ENCODE measurements around the gene MAGT1. TPM values are rescaled to one million over a fixed set of nuclear protein-coding genes. Genes with fewer than 3 reads are reported as not detected.
"Not testable (repeated sequence)": the region's sequence is repeated elsewhere in the genome, so short reads cannot be mapped to it uniquely, and the experiment has no call there.

Gene MAGT1
- total RNA-seq, 2 donors from 2014 or later: 37.1 to 79.4 TPM

- no peaks in the 10 kb centered on the region for H3K27me3 ChIP-seq (replicated peaks; ENCODE audit: insufficient read depth)
- no peaks in the 10 kb centered on the region for H3K4me1 ChIP-seq (replicated peaks)
- intact Hi-C loops (cut with DNase I): no loop called here
- no peak for TF ChIP-seq POLR2AphosphoS5 (IDR thresholded peaks at IDR 0.05)
- no peak for TF ChIP-seq CTCF (IDR thresholded peaks at IDR 0.05)
- no peak for TF ChIP-seq POLR2A (IDR thresholded peaks at IDR 0.05)
- H3K4me3 ChIP-seq: no peak overlapping the region
- DNase-seq (ENCODE audit: low spot score): no peak
- H3K9me3 ChIP-seq: no peaks in the 10 kb centered on the region
- no peaks in the 10 kb centered on the region for H3K36me3 ChIP-seq
- WGBS: 96% methylated on average over 8 of the region's 8 CpGs
- no peak overlapping the region for H3K27ac ChIP-seq
Observed at GRCh38 chrX:77875372-77875771, 19.9 kb downstream of the MAGT1 start.

- H3K9me3 ChIP-seq; H3K27me3 ChIP-seq (replicated peaks; ENCODE audit: insufficient read depth); DNase-seq (ENCODE audit: low spot score); H3K27ac ChIP-seq; H3K4me1 ChIP-seq (replicated peaks); intact Hi-C loops (cut with DNase I); H3K36me3 ChIP-seq; H3K4me3 ChIP-seq: not testable (repeated sequence)
- WGBS: 99% methylated on average over 5 of the region's 5 CpGs
Observed at GRCh38 chrX:77831544-77831943, 63.7 kb downstream of the MAGT1 start.

GRCh38 chrX:77821989-77822388 lies 73.2 kb downstream of the MAGT1 start:
- H3K4me3 ChIP-seq; H3K4me1 ChIP-seq (replicated peaks); H3K36me3 ChIP-seq; H3K27ac ChIP-seq; intact Hi-C loops (cut with DNase I); H3K9me3 ChIP-seq; DNase-seq (ENCODE audit: low spot score); H3K27me3 ChIP-seq (replicated peaks; ENCODE audit: insufficient read depth): not testable (repeated sequence)
- 100% methylated on average over 1 of the region's 2 CpGs for WGBS

- Histone ChIP-seq H3K9me3 (no peaks in the 10 kb centered on the region), H3K36me3 (no peaks in the 10 kb centered on the region), H3K27me3 (replicated peaks; ENCODE audit: insufficient read depth) (no peaks in the 10 kb centered on the region), H3K4me1 (replicated peaks) (no peaks in the 10 kb centered on the region), H3K27ac (no peak overlapping the region), H3K4me3 (no peak overlapping the region)
- TF ChIP-seq POLR2AphosphoS5 (IDR thresholded peaks at IDR 0.05) (no peak), POLR2A (IDR thresholded peaks at IDR 0.05) (no peak), CTCF (IDR thresholded peaks at IDR 0.05) (no peak)
- no peak for DNase-seq (ENCODE audit: low spot score)
- 77% methylated on average over 9 of the region's 9 CpGs for WGBS
- intact Hi-C loops (cut with DNase I): no loop called here
Observed at GRCh38 chrX:77820091-77820727, 75.0 kb downstream of the MAGT1 start.

GRCh38 chrX:77814210-77814609 lies 81.0 kb downstream of the MAGT1 start:
- TF ChIP-seq POLR2A (IDR thresholded peaks at IDR 0.05) (no peak), CTCF (IDR thresholded peaks at IDR 0.05) (no peak), POLR2AphosphoS5 (IDR thresholded peaks at IDR 0.05) (no peak)
- H3K27ac ChIP-seq: no peak overlapping the region
- no peak for DNase-seq (ENCODE audit: low spot score)
- no peak overlapping the region for H3K4me3 ChIP-seq
- H3K4me1 ChIP-seq (replicated peaks): no peaks in the 10 kb centered on the region
- intact Hi-C loops (cut with DNase I): no loop called here
- H3K9me3 ChIP-seq: no peaks in the 10 kb centered on the region
- no peaks in the 10 kb centered on the region for H3K27me3 ChIP-seq (replicated peaks; ENCODE audit: insufficient read depth)
- 93% methylated on average over 1 of the region's 1 CpG for WGBS
- H3K36me3 ChIP-seq: no peaks in the 10 kb centered on the region

GRCh38 chrX:77802201-77802600 lies 93.0 kb downstream of the MAGT1 start:
- TF ChIP-seq CTCF (IDR thresholded peaks at IDR 0.05): no peak
- TF ChIP-seq POLR2A (IDR thresholded peaks at IDR 0.05): no peak
- no peak for TF ChIP-seq POLR2AphosphoS5 (IDR thresholded peaks at IDR 0.05)
- intact Hi-C loops (cut with DNase I): no loop called here
- Histone ChIP-seq H3K9me3 (no peaks in the 10 kb centered on the region), H3K36me3 (no peaks in the 10 kb centered on the region), H3K4me3 (no peak overlapping the region), H3K4me1 (replicated peaks) (no peaks in the 10 kb centered on the region), H3K27me3 (replicated peaks; ENCODE audit: insufficient read depth) (no peaks in the 10 kb centered on the region), H3K27ac (no peak overlapping the region)
- DNase-seq (ENCODE audit: low spot score): no peak
- 92% methylated on average over 1 of the region's 1 CpG for WGBS

All from prostate gland (tissue), 2 donors.